Osteoblast (primary cell): Measurements from ENCODE around the gene WFDC9. TPM values are rescaled to one million over a fixed set of nuclear protein-coding genes. Genes with fewer than 3 reads are reported as not detected.

Experiments
- DNase-seq: peaks from one replicate; pipeline ENCODE4 v3.0.0; 2011; ENCODE audit warnings: low spot score, mixed read lengths; ENCODE audit not compliant: insufficient read length; ENCODE audit errors: missing footprints
- H2AFZ ChIP-seq: 2 replicates; pipeline ENCODE4 v1.6.0; 2011; ENCODE audit warnings: mild to moderate bottlenecking, low read length
- H3K27ac ChIP-seq: 2 replicates; pipeline ENCODE4 v1.5.1; 2011; ENCODE audit warnings: mild to moderate bottlenecking, low read depth, low read length, moderate library complexity
- H3K27me3 ChIP-seq: 2 replicates; pipeline ENCODE4 v1.6.0; 2012; ENCODE audit warnings: mild to moderate bottlenecking, control low read depth, inconsistent platforms, low read length, moderate library complexity; ENCODE audit not compliant: insufficient read depth
- H3K36me3 ChIP-seq: 2 replicates; pipeline ENCODE4 v1.5.1; 2011; ENCODE audit warnings: mild to moderate bottlenecking, low read length, control low read depth, moderate library complexity; ENCODE audit not compliant: insufficient read depth
- H3K4me1 ChIP-seq: 2 replicates; pipeline ENCODE4 v1.5.1; 2011; ENCODE audit warnings: mild to moderate bottlenecking, low read length, control low read depth, moderate library complexity; ENCODE audit not compliant: insufficient read depth
- H3K4me2 ChIP-seq: 2 replicates; pipeline ENCODE4 v1.6.0; 2011; ENCODE audit warnings: mild to moderate bottlenecking, low read length; ENCODE audit not compliant: insufficient read depth
- H3K4me3 ChIP-seq: fragments of 200-600 bp; sonication (generic); 3 replicates; pipeline ENCODE4 v1.5.1; 2012; ENCODE audit warnings: mild to moderate bottlenecking, low read length, inconsistent platforms; ENCODE audit not compliant: insufficient read depth
- H3K79me2 ChIP-seq: 2 replicates; pipeline ENCODE4 v1.6.0; 2012; ENCODE audit warnings: mild to moderate bottlenecking, low read length, control low read depth, inconsistent platforms; ENCODE audit not compliant: insufficient read depth
- H3K9me3 ChIP-seq: 2 replicates; pipeline ENCODE4 v1.5.1; 2011; ENCODE audit warnings: low read depth, low read length, control low read depth
- H4K20me1 ChIP-seq: 2 replicates; pipeline ENCODE4 v1.6.0; 2012; ENCODE audit warnings: mild to moderate bottlenecking, low read length, control low read depth; ENCODE audit not compliant: insufficient read depth
- CTCF ChIP-seq: IDR thresholded peaks from 2 replicates; pipeline ENCODE4 v1.5.1; 2011; ENCODE audit warnings: mild to moderate bottlenecking, low read depth, low read length, moderate library complexity; ENCODE audit errors: extremely low read depth
- total RNA-seq: library from RNA; depleted of rRNA; stranded (reverse); fragments of >200 nt; gene quantifications from 2 replicates; pipeline ENCODE4 v1.2.3, GENCODE V29; 2012

Gene WFDC9
- total RNA-seq, 1 donor = not detected

- no peaks in the 10 kb centered on the region for H3K79me2 ChIP-seq
- DNase-seq = no peak
- no peak overlapping the region for H3K4me3 ChIP-seq
- H4K20me1 ChIP-seq = no peaks in the 10 kb centered on the region
- H3K9me3 ChIP-seq = no peaks in the 10 kb centered on the region
- no peaks in the 10 kb centered on the region for H3K4me1 ChIP-seq
- no peaks in the 10 kb centered on the region for H3K36me3 ChIP-seq
- no peak for TF ChIP-seq CTCF
- H2AFZ ChIP-seq = no peak overlapping the region
- H3K4me2 ChIP-seq = no peak overlapping the region
- peaks cover 9% of the 10 kb centered on the region for H3K27me3 ChIP-seq
- no peak overlapping the region for H3K27ac ChIP-seq
These were observed 47.6 kb downstream of the WFDC9 start for GRCh38 chr20:45583502-45583901.

GRCh38 chr20:45581702-45582101, 49.4 kb downstream of the WFDC9 start:
- Histone ChIP-seq H3K79me2 (no peaks in the 10 kb centered on the region), H3K36me3 (no peaks in the 10 kb centered on the region), H3K4me1 (no peaks in the 10 kb centered on the region), H3K27ac (no peak overlapping the region), H3K4me3 (no peak overlapping the region), H3K27me3 (peaks cover 12% of the 10 kb centered on the region), H3K4me2 (no peak overlapping the region), H4K20me1 (no peaks in the 10 kb centered on the region), H3K9me3 (no peaks in the 10 kb centered on the region), H2AFZ (no peak overlapping the region)
- no peak for TF ChIP-seq CTCF
- DNase-seq = no peak

- no peak for DNase-seq
- Histone ChIP-seq H3K79me2 (no peaks in the 10 kb centered on the region), H2AFZ (no peak within 1 kb of the TSS), H3K4me3 (no peak within 1 kb of the TSS), H3K4me1 (no peaks in the 10 kb centered on the region), H3K27me3 (peaks cover 12% of the 10 kb centered on the region), H3K36me3 (no peaks in the 10 kb centered on the region), H4K20me1 (no peaks in the 10 kb centered on the region), H3K27ac (no peak within 1 kb of the TSS), H3K4me2 (no peak within 1 kb of the TSS), H3K9me3 (no peaks in the 10 kb centered on the region)
- no peak for TF ChIP-seq CTCF
These were observed 51.9 kb downstream of the WFDC9 start, which contains the start of gene WFDC8 for GRCh38 chr20:45579184-45579583. TSS of gene WFDC8 (minus strand) at chr20:45579284. CDS start at chr20:45579247, 37 bp downstream.

- Histone ChIP-seq H3K4me2 (no peak overlapping the region), H3K4me1 (no peaks in the 10 kb centered on the region), H3K79me2 (no peaks in the 10 kb centered on the region), H2AFZ (no peak overlapping the region), H3K9me3 (no peaks in the 10 kb centered on the region), H3K27ac (no peak overlapping the region), H3K27me3 (peaks cover 9% of the 10 kb centered on the region), H3K4me3 (no peak overlapping the region), H3K36me3 (no peaks in the 10 kb centered on the region), H4K20me1 (no peaks in the 10 kb centered on the region)
- DNase-seq = no peak
- TF ChIP-seq CTCF = no peak
These were observed 52.9 kb downstream of the WFDC9 start for GRCh38 chr20:45578231-45578630.
